Activated naive CD8-positive, alpha-beta T cell treated with anti-CD3 and anti-CD28 coated beads, Interleukin-2, amount 10 ng/mL, durations not matched to agents 7 days and 5 days (primary cell): Measurements from ENCODE around the gene RASA4. TPM values are rescaled to one million over a fixed set of nuclear protein-coding genes. Genes with fewer than 3 reads are reported as not detected.
"Not testable (repeated sequence)": the region's sequence is repeated elsewhere in the genome, so short reads cannot be mapped to it uniquely, and the experiment has no call there.

Source experiments
- ATAC-seq: fragments of 150-1000 bp; cut with Tn5 transposase; one replicate; pipeline ENCODE4 v1.10.0; 2021; ENCODE audit warnings: low read depth, moderate library complexity
- POLR2A ChIA-PET: fragments of 350-600 bp; sonication (Branson Sonifier 250); formaldehyde crosslinking; loops from one replicate; lab custom pipeline; 2021; ENCODE audit warnings: antibody characterized with exemption; lab: Charles Lee
- DNase-seq: peaks from one replicate; pipeline ENCODE4 v3.0.0; 2021
- H3K27ac Mint-ChIP-seq: one replicate; pipeline ENCODE4 v1.8.0; 2022; ENCODE audit warnings: mild to moderate bottlenecking, mixed read lengths
- H3K27me3 Mint-ChIP-seq: one replicate; pipeline ENCODE4 v1.8.0; 2022; ENCODE audit warnings: mild to moderate bottlenecking, moderate library complexity, mixed read lengths
- H3K36me3 Mint-ChIP-seq: one replicate; pipeline ENCODE4 v1.8.0; 2021; ENCODE audit warnings: mild to moderate bottlenecking, mixed read lengths
- H3K4me1 Mint-ChIP-seq: one replicate; pipeline ENCODE4 v1.8.0; 2021; ENCODE audit warnings: mixed read lengths
- H3K4me3 Mint-ChIP-seq: one replicate; pipeline ENCODE4 v1.8.0; 2022; ENCODE audit warnings: mild to moderate bottlenecking, moderate library complexity, mixed read lengths
- H3K9me3 Mint-ChIP-seq: one replicate; pipeline ENCODE4 v1.8.0; 2021; ENCODE audit warnings: mixed read lengths
- total RNA-seq, 2 experiments: library from RNA; stranded (reverse); gene quantifications; one replicate each; pipeline ENCODE4 v1.2.3, GENCODE V29; 2021

RASA4 gene
- total RNA-seq, 2 experiments from 2014 or later = 40.5 to 43.2 TPM

DNA sequence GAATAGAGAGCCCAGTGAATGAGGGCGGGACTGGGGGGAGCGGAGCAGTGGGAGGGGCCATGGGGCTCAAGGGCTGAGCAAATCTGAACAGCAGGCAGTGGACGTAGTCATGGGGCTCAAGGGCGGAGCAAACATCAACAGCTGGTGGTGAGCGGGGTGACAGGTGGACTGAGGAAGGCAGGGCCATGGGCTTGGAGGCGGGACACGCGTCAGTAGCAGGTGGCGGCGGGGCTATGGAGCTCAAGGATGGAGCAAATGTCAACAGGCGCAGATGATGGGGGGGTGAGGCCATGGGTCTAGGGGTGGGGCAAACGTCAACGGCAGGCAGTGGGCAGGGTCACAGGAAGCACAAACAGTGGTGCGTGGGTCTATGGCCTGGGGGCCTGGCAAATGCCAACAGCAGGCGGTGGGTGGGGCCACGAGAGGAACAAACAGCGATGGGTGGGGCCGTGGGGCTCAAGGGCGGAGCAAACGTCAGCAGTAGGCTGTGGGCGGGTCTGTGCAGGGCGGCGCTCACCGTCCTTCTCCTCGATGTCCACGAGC lies 24.0 kb downstream of the RASA4 start:
- H3K27ac Mint-ChIP-seq, H3K9me3 Mint-ChIP-seq, POLR2A ChIA-PET, H3K36me3 Mint-ChIP-seq, H3K4me3 Mint-ChIP-seq, H3K4me1 Mint-ChIP-seq, H3K27me3 Mint-ChIP-seq: not testable (repeated sequence)
- peak; percentile 58 for DNase-seq
- ATAC-seq = peak; percentile 59

DNA sequence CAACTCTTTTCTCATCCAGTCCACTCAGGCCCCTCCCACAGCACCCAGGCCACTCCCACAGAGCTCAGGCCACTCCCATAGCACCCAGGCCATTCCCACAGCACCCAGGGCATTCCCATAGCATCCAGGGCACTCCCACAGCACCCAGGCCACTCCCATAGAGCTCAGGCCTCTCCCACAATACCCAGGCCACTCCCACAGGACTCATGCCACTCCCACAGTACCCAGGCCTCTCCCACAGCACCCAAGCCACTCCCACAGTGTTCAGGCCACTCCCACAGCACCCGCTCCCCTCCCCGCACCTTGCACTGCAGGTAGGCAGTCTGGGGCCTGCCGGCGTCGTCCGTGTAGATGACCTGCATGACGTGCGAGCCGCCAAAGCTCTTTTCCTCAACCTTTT lies 26.7 kb downstream of the RASA4 start:
- H3K9me3 Mint-ChIP-seq = not testable (repeated sequence)

DNA sequence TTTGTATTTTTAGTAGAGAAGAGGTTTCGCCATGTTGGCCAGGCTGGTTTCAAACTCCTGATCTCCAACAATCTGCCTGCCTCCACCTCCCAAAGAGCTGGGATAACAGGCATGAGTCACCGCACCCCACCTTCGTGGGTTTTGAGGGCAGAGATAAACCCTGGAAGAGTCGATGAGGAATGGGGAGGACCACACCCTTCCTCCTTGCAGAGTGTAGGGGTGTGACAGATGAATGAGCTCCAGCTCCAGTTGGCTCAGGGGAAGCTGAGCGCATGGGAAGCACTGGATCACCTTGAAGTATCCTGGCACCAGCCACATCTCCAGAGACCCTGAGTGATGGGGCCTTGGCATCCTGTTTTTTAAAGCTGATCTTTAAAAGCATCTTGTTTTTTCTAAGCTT lies 33.1 kb downstream of the RASA4 start:
- ATAC-seq, H3K9me3 Mint-ChIP-seq, H3K27me3 Mint-ChIP-seq, H3K27ac Mint-ChIP-seq, H3K36me3 Mint-ChIP-seq, H3K4me1 Mint-ChIP-seq, POLR2A ChIA-PET, H3K4me3 Mint-ChIP-seq, DNase-seq: not testable (repeated sequence)

More for the DNA sequence above, 26.7 kb downstream of the RASA4 start:
- H3K4me3 Mint-ChIP-seq, POLR2A ChIA-PET, H3K4me1 Mint-ChIP-seq, H3K27ac Mint-ChIP-seq, DNase-seq, H3K36me3 Mint-ChIP-seq, H3K27me3 Mint-ChIP-seq: not testable (repeated sequence)
- ATAC-seq = peak; percentile 7

- POLR2A ChIA-PET, H3K4me1 Mint-ChIP-seq, H3K27ac Mint-ChIP-seq: not testable (repeated sequence)
These were observed 34.8 kb downstream of the RASA4 start for GRCh38 chr7:102581722-102582121.

GRCh38 chr7:102578486-102578885 lies 38.1 kb downstream of the RASA4 start:
- H3K4me3 Mint-ChIP-seq, H3K4me1 Mint-ChIP-seq, H3K27me3 Mint-ChIP-seq, POLR2A ChIA-PET, H3K36me3 Mint-ChIP-seq, H3K27ac Mint-ChIP-seq, H3K9me3 Mint-ChIP-seq, ATAC-seq, DNase-seq: not testable (repeated sequence)

More at GRCh38 chr7:102581722-102582121, 34.8 kb downstream of the RASA4 start:
- ATAC-seq, DNase-seq, H3K4me3 Mint-ChIP-seq, H3K36me3 Mint-ChIP-seq, H3K27me3 Mint-ChIP-seq, H3K9me3 Mint-ChIP-seq: not testable (repeated sequence)

- ATAC-seq, H3K36me3 Mint-ChIP-seq, H3K27ac Mint-ChIP-seq, H3K27me3 Mint-ChIP-seq, DNase-seq, H3K9me3 Mint-ChIP-seq, POLR2A ChIA-PET, H3K4me1 Mint-ChIP-seq, H3K4me3 Mint-ChIP-seq: not testable (repeated sequence)
These were observed 39.0 kb downstream of the RASA4 start for GRCh38 chr7:102577315-102578240.

GRCh38 chr7:102576363-102576762 lies 40.2 kb downstream of the RASA4 start:
- ATAC-seq, DNase-seq: not testable (repeated sequence)

GRCh38 chr7:102574607-102575006 lies 41.9 kb downstream of the RASA4 start:
- DNase-seq, ATAC-seq, H3K4me1 Mint-ChIP-seq, H3K27me3 Mint-ChIP-seq, H3K9me3 Mint-ChIP-seq, H3K36me3 Mint-ChIP-seq, H3K27ac Mint-ChIP-seq, H3K4me3 Mint-ChIP-seq, POLR2A ChIA-PET: not testable (repeated sequence)

More at GRCh38 chr7:102576363-102576762, 40.2 kb downstream of the RASA4 start:
- H3K36me3 Mint-ChIP-seq, H3K4me1 Mint-ChIP-seq, H3K9me3 Mint-ChIP-seq, POLR2A ChIA-PET, H3K4me3 Mint-ChIP-seq, H3K27ac Mint-ChIP-seq, H3K27me3 Mint-ChIP-seq: not testable (repeated sequence)

DNA sequence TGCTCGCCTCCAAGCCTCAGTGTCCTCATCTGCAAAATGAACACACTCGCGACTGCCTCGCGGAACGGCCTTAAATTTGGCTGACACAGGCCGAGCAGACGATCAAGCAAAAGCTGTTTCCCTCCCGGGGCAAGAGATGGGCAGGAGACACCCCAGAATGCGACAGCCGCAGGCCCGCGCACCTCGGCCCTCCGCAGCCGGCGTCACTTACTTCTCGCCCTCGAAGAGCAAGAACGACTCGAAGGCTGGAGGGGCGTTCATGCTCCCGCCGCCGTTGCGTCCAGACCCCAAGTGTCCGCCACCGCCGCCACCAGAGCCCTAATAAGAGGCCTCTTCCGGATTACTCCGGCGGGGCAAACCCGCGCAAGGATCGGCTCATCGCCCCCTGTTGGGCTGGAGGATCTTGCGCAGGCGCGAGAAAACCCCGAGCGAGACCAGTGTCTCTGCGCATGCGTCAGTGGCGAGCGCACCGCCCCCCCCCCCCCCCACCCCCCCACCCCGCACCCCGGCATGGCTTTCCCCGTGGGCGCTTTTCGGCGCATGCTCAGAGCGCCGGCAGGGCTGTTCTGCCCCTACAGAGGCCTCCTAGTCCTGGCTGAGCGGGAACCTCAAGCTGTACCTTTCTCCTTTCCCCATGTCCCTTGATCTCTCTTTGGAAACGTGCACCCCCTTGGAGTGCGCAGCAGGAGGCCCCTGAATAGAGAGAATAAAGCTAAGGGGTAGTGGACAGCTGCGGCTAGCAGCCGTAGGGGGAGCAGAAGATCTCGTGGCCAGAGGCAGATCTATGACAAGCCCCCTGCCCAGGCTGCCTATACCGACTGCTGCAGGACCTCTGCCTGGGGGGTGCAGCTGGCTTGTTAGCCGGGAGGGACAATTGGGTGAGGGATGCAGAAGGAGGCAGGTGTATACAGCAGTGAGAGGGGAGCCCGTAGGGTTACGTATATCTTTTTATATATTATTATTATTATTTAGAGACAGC lies 44.0 kb downstream of the RASA4 start, which contains the start of gene POLR2J3:
POLR2J3 (minus strand) TSS at position 323 of the 979 bp plus-strand sequence; CDS start at position 261, 62 bp downstream.
- H3K36me3 Mint-ChIP-seq, H3K4me1 Mint-ChIP-seq, H3K27me3 Mint-ChIP-seq, H3K9me3 Mint-ChIP-seq: not testable (repeated sequence)
- peak within 1 kb of the TSS; percentile 91 for H3K27ac Mint-ChIP-seq
- H3K4me3 Mint-ChIP-seq = peak within 1 kb of the TSS; percentile 91
- POLR2A ChIA-PET = interaction anchor here (0.6 kb wide), 1 partner anchor 576 kb away, joined by 6 read pairs; no protein-coding TSS in a partner anchor
- ATAC-seq (peak; percentile 92), DNase-seq (peak; percentile 100)

GRCh38 chr7:102568620-102569019 lies 47.9 kb downstream of the RASA4 start:
- H3K27ac Mint-ChIP-seq, H3K36me3 Mint-ChIP-seq, H3K27me3 Mint-ChIP-seq, ATAC-seq, DNase-seq, H3K4me1 Mint-ChIP-seq, POLR2A ChIA-PET, H3K9me3 Mint-ChIP-seq, H3K4me3 Mint-ChIP-seq: not testable (repeated sequence)

GRCh38 chr7:102550808-102551422 lies 65.6 kb downstream of the RASA4 start, which contains the start of gene SPDYE2:
Gene SPDYE2, plus strand, starts transcription at chr7:102551226. Its CDS starts 2,030 bp downstream, at chr7:102553256.
- H3K36me3 Mint-ChIP-seq, POLR2A ChIA-PET, H3K4me3 Mint-ChIP-seq, H3K27me3 Mint-ChIP-seq, DNase-seq, H3K9me3 Mint-ChIP-seq, H3K27ac Mint-ChIP-seq, ATAC-seq, H3K4me1 Mint-ChIP-seq: not testable (repeated sequence)

- H3K36me3 Mint-ChIP-seq, H3K4me3 Mint-ChIP-seq, POLR2A ChIA-PET, H3K27me3 Mint-ChIP-seq, ATAC-seq, DNase-seq, H3K4me1 Mint-ChIP-seq, H3K27ac Mint-ChIP-seq, H3K9me3 Mint-ChIP-seq: not testable (repeated sequence)
These were observed 70.2 kb downstream of the RASA4 start for GRCh38 chr7:102546353-102546752.
